IPS-NIHi7 (cell line): ENCODE measurements around the gene USP13.

Experiments
- DNase-seq: peaks from one replicate; pipeline ENCODE4 v3.0.0; 2012; ENCODE audit warnings: mixed read lengths; ENCODE audit errors: extremely low spot score

Gene USP13

DNA sequence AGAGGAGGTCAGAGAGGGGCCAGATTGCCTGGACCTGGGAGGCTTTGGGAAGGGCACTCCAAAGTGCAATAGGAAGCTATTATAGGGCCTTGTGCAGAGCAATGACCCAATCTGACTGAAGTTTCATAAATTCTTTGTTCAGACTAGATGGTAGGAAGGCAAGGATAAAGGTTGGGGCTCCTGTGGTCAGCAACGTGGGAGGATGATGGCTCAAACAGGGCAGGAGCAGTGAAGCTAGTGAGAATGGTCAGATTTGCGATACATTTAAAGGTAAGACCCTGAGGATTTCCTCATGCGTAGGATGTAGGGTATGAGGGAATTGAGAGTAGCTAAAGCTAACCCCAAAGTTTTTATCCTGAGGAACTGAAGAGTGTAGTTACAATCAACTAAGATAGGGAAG is 139.0 kb downstream of the USP13 start:
- no peak for DNase-seq

GRCh38 chr3:179794355-179794754 is 141.5 kb downstream of the USP13 start:
- DNase-seq = no peak

- DNase-seq = no peak
These were observed 143.6 kb downstream of the USP13 start for GRCh38 chr3:179796421-179796820.

GRCh38 chr3:179797192-179797591 is 144.4 kb downstream of the USP13 start:
- DNase-seq = no peak

DNA sequence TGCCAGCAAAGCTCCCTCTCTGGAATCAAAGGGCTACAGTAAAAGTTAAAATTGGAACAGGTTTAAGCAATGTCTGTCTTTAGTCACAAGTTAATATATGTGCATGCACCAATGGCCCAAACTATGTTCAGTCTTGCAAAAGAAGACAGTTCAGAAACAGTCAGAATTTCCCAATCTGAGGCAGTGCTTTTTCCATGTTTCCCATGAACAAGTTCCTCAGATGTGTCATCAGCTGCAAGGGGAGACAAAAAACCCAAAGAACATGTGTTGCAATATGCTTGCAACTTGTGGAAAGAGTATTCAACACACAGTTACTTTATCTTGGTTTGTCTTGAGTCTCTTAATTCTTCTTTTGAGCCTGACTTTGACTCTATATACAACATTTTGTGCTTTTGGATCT is 148.4 kb downstream of the USP13 start:
- no peak for DNase-seq

- DNase-seq = no peak
These were observed 149.0 kb downstream of the USP13 start for GRCh38 chr3:179801856-179802255.

- no peak for DNase-seq
These were observed 153.3 kb downstream of the USP13 start for GRCh38 chr3:179806177-179806576.

- DNase-seq = no peak
These were observed 154.7 kb downstream of the USP13 start for GRCh38 chr3:179807588-179807987.

DNA sequence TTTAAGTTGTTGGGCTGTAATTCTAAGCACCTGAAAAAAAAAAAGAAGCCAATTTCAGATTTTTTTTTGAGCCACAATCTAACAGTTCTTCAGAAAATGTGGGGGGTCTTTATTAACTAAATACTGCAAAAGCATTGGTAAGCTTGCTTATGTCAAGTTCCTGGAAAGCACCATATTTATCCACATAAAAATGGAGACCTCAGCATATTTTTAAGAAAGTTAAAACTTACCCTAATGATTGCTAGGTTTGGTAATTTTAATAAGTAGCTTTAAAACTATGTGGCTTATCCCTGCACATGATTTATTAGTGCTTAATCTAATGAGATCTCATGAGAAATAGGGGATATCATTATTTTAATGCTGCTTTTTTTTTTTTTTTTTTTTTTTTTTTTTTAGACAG is 156.8 kb downstream of the USP13 start:
- no peak for DNase-seq

GRCh38 chr3:179811321-179812095 is 158.7 kb downstream of the USP13 start:
- peak; percentile 71 for DNase-seq

GRCh38 chr3:179812096-179812382 is 159.2 kb downstream of the USP13 start:
- DNase-seq = no peak

DNA sequence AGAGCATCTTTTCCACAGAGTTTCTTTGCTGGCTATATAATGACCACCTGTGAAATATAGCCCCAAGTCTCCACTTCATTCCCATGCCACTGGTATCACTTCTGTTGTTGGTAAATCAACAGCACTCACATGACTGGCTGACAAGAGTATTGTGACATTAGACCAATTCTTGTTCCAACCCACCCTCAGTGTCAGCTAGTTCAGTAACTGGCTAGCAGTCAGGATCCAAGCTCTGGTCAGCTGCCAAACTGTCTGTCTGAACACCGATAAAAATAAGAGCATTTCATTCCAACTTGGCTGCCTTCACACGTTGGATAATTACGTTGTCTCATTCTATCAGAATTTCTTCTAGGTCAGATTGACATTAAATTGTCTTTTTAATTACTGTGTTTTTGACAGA is 166.5 kb downstream of the USP13 start:
- DNase-seq = no peak

DNA sequence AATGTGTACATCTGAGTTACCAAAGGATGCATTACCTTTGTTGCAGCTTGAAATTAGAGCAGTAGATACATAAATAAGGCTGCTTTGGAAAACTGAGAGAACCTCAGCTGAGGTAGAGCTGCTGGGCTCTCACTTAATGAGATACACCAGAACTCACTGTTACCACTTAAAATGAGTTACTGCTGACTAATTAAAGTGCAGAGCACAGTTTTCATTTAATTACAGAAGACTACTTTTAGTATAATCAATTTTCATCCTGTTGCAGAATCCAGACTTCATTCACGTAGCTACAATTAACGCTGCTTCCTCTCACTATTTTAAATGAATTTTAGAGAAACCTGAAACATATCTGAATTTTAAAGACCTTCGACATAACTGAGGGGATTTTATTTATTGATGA is 169.5 kb downstream of the USP13 start:
- no peak for DNase-seq

- DNase-seq = no peak
These were observed 172.8 kb downstream of the USP13 start for GRCh38 chr3:179825527-179826246.

DNA sequence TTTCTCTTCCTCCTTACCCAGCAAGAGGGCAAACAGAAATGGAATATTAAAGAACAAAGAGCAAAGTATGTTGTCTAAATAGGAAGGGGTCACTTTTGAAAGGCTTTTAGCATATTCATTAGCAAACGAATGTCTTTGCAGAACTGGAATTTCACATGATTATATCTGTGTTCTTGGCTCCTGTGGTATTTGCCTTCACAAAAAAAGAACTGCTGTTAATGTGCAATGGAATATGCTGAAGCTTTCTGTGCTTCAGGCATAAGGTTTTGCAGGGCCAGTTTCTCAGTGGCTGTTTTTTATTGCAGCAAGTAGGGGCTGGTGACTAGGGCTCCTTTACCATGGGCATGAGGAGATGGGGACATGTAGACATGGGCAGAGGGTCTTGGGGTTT is 173.4 kb downstream of the USP13 start:
- DNase-seq = no peak

- DNase-seq = no peak
These were observed 175.9 kb downstream of the USP13 start for GRCh38 chr3:179828738-179829137.

- peak; percentile 22 for DNase-seq
These were observed 176.6 kb downstream of the USP13 start for GRCh38 chr3:179829401-179829800.

DNA sequence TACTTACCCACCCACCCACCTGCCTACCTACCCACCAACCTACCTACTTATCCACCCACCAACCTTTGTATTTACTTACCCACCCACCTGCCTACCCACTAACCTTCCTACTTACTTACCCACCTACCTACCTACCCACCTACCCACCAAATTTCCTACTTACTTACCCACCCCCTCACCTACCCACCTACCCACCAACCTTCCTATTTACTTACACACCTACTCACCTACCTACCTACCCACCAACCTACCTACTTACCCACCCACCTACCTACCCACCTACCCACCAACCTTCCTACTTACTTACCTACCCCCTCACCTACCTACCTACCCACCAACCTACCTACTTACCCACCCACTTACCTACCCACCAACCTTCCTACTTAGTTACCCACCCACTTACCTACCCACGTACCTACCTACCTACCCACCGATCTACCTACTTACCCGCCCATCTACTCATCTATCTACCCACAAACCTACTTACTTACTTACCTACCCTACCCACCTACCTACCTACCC is 179.6 kb downstream of the USP13 start:
- DNase-seq = no peak

DNA sequence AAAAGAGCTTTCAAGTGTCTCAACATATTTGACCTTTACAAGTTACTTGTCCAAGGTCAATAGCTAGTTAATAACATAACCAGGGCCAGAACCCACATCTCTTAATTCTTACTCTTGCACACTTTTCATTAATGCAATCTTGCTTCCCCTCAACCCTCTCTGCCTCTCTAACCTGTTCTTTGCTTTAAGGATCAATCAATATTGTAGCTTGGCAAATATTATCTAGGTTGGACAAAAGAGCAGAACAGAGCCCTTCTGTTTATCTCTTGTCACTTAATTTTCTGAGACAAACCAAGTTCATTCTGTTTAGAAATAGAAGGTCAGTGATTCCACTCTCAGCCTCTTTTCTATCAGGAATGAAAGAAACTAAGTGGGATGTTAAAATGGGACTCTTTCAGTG is 180.5 kb downstream of the USP13 start:
- DNase-seq = no peak

- DNase-seq = no peak
These were observed 184.5 kb downstream of the USP13 start for GRCh38 chr3:179837374-179837773.
